HG02943 (cell line): ENCODE measurements around the gene GUCA2B.

Experiments used
- ATAC-seq: cut with Tn5 transposase; IDR thresholded peaks from one replicate; pipeline ENCODE4 v1.9.1; 2021; ENCODE audit warnings: mild to moderate bottlenecking, low read depth, moderate library complexity; ENCODE audit not compliant: unreplicated experiment

Gene GUCA2B

DNA sequence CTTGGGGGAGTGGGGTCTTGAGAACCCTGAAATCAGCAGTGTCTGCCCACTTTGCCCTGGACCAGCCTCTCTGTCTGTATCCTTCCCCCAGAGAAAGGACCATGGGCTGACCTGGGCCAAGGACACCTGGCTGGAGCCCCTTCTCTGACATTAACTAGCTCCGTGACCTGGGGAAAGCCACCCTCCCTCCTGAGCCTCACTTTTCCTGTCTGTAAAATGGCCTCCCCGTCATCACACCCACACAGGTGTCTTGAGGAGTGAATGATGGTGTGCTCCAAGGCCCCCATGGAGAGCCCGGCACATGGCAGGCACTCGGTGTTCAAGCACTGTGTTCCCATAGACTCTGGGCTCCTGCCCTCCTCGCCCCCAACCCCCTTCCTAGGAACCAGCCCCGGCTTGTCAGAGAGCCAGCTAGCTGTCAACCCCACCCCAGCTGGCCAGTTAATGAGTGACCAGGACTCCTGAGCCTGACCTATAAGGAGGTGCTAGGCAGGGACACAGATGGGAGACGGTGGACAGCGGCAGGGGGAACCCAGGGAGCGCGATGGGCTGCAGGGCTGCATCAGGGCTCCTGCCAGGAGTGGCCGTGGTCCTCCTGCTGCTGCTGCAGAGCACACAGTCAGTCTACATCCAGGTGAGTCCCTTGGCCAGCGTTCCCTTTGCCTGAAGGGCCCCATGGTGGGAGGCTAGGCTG lies at the start of gene GUCA2B:
Gene GUCA2B, plus strand, starts transcription at position 504 of the 694 bp plus-strand sequence. Its CDS starts 41 bp downstream, at position 545.
- no peak for ATAC-seq

DNA sequence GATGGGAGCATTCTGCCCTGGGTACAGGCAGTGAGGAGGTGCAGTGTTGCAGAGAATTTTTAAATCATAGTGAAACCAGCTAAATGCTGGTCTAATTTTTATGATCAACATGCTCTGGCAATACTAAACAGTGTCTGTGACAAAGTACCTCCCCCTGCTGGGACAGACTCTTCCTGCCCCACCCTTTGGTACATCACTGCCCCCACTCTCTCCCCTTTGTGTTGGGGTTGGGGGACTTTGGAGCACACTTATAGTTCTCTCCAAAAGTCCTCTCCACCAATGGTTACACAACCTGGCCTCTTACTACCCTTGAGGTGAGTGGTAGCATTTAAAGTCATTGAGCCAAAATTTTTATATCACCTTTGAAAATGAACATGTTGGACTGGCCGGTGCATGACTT lies 48.2 kb upstream of the GUCA2B start:
- no peak for ATAC-seq

DNA sequence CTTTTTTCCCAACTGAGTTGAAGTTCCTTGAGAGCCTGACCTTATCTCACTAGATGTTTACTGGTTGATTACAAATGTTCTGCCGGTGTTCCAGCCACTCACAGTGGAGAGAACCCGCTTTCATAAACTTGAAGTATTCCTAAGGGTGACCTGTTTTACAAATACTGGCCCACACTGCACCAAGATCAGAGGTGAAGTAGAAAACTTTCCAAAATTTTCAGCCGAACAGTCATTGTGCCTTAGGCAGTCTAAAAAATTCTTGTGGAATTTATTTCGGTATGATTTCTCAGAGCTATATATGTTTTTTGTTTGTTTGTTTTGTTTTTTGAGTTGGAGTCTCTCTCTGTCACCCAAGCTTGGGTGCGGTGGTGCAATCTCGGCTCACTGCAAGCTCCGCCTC lies 44.9 kb upstream of the GUCA2B start:
- ATAC-seq, result no peak

DNA sequence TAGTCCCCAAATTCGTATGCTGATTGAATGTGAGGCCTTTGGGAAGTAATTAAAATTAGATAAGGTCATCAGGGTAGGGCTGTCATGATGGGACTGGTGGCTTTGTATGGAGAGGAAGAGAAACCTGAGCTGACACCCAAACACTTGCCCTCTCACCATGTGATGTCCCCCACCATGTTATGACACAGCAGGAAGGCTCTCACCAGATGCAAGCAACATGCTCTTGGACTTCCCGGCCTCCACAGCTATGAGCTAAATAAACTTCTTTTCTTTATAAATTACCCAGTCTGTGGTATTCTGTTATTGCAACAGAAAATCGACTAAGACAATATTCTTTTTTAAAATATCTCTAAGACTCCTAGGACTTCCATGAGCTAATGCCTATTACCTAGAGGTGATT lies 43.6 kb upstream of the GUCA2B start:
- ATAC-seq, result no peak

DNA sequence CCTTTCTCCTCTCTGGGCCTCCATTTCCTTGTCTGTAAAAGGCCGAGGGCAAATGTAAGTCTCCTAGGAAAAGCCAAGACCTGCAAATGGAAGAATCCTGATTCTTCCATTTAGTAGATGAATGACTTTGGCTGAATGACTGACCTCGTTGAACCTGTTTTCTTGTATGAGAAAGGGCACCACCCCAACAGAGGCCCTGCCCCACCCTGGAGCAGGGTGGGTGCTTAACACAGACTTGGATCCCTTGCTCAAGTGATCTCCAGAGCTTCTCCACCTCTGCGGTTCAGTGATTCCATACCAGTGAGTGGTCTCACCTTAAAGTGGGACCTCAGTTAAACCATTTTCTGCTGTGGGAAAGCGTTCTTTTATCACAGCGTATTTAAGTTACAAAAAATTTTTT lies 39.0 kb upstream of the GUCA2B start:
- no peak for ATAC-seq

DNA sequence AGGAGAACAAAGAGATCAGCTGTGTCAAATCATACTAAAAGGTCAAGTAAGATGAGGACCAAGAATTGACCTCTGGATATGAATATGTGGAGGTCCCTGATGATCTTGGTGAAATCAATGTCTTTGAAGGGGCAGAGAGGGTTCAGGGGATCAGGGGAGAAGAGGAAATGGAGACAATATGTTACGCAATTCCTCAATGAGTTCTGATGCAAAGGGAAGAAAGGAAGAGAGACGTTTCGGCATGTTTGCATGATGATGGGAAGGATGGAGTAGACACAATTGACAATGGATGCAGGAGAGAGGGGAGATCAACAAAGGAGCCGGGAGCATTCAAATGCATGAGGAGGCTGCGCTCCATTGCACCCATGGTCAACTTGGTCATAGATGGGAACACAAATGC lies 36.0 kb upstream of the GUCA2B start:
- no peak for ATAC-seq

DNA sequence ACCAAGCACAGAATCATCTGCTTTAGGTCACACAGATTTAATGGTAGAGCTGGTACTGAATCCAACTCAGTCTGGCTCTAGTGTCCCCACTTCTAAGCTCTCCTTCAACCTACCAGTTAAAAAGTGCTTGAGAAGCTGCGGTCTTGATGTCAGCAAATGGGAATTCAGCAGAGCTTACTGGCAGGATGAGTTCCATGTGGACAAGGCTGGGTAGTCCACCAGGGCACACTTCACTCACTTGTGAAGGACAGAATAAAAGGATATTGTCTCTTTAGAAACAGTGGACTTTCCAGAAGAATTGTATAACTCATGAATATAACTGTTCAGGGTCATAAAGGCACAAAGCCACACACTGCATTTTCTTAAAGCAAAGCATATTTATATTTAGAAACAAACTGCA lies 35.1 kb upstream of the GUCA2B start:
- no peak for ATAC-seq

DNA sequence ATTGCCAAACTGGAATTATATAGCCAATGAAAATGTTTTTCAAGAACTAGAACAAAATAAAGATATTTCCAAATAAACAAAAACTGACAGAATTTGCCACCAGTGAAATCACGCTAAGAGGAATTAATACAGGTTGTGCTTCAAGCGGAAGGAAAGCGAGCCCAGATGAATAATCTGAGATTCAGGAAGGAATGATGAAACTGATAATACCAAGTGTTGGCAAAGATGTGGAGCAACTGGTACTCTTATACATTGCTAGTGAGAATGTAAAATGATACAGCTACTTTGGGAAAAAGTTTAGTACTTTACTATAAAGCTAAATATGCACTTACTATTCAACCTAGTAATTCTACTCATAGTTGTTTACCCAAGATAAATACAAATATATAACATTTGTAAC lies 30.8 kb upstream of the GUCA2B start:
- no peak for ATAC-seq

DNA sequence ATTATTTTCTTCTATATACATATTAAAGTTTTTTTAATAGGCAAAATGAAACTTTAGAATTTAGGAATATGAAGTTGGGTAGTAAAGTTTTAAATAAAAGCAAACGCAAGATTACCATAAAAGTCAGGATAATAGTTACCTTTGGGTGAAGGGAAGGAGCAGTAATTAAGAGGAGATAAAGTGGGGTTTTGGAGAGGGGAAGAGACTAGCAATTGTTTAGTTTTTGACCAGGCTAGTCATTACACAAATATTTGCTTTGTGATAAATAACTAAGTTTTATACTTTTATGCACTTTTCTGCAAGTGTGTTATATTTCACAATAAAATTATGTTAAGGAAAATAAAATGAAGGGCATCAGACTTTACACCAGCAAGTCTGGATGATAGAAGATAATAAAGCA lies 27.7 kb upstream of the GUCA2B start:
- ATAC-seq, result no peak

DNA sequence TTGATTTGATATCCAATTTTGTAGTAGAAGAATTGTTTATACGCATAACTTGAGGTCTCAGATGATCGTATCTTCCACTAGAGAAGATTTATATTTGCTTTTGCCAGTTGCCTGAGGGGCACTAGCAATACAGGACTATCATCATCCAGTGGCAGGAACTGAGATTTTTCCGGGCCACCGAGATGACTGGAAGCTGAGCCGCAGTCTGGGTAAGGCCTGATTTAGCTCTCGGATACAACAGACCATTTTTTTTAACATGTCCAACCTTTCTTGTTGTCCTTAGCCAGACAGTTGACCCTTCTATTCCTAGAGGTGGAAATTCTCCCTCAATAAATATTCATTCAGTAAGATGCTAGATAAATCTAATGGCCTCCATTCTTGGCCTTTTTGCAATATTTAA lies 25.4 kb upstream of the GUCA2B start:
- ATAC-seq, result no peak

DNA sequence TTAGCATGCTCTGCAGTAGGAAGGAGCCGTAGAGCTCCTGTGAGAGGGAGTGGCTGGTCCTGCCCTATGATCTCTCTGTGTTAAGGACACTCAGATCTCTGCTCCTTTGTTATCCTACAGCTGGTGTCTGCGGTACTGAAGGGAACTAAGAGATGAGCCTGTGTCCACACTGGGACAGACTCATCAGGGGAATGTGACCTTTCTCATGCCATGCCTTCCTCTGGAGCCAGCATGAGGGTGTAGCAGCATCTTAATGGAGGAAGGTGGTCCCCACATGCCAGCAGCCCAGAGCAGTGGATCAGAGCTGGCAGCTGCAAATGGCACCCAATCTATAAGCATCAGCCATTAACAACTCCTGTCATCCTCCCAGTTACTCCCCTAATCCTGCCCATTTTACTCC lies 24.7 kb upstream of the GUCA2B start:
- no peak for ATAC-seq

DNA sequence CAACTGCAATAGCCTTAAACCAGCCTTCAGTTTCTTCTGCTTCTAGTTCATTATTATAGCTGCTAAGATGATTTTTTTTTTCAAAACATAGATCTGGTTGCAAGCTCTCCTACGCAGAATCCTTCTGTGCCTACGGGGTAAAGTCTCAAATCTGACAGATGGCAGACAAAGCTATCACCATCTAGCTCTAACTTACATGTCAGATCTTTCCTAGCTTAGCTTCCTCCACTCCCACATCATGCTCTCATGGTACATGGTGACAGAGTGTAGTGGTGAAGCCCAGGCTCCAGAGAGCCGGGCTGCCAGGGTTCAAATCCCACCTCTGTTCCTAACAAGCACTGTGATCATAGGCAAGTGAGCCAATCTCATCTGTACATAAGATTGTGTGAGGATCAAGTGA lies 24.2 kb upstream of the GUCA2B start:
- no peak for ATAC-seq

DNA sequence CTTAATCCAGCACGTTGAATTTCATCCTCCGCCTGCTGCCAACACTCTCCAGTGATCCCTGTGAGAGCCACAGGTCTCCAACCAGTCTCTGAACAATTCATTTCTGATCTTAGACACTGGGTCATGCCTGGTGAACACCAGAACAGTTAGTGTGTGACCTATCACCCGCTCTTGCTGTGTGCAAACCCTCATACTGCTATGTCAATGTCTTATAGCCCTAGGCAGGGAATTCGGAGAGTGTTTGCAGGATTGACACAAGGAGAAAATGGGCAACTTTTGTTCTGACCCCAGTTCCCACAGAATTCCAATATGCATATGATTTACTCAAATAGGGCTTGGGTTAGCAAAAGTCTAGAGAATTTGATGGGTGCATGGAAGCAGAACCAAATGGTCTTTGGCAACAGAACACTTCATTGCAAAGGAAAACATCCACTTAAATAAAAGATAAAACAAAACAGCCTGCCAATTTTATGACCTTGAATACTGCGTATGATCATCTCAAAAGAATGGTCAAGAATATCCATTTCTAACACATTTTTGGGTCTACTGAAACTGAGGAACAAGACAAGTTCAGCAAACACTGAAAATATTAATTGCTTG lies 23.0 kb upstream of the GUCA2B start:
- ATAC-seq, result no peak

DNA sequence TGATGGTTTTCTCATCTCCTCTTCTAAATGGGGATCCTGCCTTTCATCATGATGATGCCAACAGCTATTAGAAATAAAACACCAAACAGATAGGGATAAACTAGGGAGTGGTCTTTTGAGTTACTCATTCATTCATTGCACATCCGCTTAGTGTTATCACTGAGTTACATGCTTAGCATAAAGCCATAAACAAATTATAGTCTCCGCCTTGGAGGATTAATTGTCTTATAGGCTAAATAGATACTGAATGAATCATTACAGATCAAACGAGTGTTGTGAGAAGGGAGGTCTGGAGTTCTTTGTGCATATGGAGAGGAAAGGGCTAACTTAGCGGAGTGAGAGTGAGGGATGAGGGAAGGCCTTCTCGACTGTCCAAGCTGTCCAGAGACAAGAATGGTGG lies 19.8 kb upstream of the GUCA2B start:
- no peak for ATAC-seq

DNA sequence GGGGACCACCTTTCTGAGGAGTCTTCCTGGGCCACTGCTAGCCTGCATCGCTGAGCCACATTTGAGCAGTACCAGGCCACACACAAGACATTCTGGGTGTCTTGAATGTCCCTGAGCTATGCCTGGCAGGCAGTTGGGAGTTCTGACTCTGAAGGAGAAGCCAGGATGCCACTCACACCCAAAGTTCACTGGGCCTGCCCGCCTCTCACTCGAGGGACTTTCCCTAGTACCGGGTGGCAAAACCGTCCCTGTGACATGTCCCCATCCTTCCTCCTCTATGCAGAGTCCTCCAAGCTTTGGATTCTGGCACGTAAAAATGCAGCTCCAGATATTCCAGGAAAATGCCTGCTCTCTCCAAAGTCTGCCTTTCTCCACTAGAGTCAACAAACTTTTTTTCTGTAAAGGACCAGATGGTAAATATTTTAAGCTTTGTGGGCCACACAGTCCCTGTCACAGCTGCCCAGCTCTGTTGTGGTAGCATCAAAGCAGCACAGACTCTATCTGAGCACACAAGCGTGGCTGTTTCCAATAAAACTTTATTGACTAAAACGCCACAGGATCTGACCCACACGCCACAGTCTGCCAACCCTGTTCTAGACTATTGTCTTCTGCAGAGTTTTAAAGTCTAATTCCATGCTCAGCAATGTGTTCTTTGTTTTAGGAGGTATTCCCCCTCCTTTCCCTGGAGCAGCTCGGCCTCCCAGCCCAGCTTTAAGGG lies 19.2 kb upstream of the GUCA2B start:
- ATAC-seq, result no peak

DNA sequence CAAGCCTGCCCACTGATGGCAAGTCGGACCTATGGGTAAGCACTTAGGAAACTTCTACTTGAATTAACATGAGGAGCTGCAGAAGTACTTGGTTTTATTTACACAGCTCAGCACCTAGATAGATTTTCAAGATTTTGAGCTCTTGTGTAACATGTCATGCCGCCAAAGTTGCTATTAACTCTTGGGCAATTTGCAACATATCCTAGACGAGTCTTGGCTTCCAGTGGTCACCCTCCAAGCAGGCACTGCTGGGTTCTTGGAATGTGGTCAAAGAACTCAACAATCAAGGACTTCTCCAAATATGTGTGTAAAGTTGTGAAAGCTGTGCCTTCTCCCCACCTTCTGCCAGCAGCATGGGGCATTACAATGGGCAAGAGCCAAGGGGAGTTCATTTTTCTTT lies 17.8 kb upstream of the GUCA2B start:
- ATAC-seq, result no peak

DNA sequence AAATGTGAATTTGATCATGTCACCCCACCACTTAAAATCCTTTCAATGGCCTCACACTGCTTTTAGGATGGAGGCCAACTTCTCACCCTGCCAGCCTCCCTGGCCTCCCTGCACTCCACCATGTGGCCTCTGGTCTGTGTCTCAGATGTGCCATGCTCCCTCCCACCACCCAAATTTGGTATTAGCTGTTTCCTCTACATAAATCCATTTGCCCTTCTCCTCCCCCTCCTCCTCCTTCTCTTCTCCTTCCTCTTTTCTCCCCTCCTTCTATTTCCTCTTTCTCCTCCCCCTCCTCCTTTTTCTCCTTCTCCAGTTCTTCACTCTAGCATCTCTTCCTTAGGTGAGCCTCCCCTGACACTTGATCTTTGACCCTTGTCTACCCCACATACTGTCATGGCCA lies 16.7 kb upstream of the GUCA2B start:
- ATAC-seq, result no peak

DNA sequence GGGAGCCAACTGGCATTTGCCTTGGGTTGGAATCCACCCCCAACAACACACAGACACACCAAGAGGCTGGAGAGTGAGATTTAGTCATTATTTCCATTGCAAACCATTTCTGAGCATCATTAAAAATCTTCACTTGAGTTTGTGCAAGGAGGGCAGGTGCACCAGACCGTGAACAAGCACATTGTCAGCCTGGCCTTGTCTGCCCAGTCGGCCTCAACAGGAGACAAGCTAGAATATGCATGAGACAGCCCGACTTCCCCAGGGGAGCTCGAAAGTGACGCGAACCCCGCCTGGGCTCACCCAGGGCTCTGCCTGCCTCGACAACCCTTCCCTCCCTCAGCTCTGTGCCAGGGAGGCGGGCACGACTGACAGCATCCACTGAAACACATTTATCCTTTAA lies 15.4 kb upstream of the GUCA2B start:
- no peak for ATAC-seq

DNA sequence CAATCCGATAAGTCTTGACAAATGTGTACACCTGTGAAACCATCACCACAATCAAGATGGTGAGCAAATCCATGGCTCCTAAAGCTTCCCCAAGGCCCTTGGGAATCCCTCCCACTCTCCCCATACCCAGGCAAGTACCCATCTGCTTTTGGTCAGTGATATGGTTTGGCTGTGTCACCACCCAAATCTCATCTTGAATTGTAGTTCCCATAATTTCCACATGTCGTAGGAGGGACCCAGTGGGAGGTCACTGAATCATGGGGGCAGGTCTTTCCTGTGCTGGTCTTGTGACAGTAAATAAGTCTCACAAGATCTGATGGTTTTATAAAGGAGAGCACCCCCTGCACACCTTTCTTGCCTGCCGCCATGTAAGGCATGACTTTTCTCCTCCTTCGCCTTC lies 14.6 kb upstream of the GUCA2B start:
- no peak for ATAC-seq

DNA sequence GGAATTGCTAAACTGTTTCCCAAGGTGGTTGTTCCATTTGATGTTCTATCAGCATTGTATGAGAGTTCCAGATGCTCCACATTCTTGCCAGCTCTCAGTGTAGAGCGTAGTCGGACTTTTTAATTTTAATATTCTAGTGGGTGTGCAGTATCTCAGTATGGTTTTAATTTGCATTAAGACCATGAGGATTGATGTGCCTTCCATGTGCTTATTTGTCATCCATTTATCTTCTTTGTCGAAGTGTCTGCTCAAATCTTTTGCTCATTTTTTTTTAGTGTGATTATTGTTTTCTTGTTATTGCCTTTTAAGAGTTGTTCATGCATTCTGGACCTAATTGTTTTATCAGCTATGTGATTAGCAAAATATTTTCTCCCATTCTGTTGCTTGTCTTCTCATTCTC lies 13.8 kb upstream of the GUCA2B start:
- no peak for ATAC-seq

DNA sequence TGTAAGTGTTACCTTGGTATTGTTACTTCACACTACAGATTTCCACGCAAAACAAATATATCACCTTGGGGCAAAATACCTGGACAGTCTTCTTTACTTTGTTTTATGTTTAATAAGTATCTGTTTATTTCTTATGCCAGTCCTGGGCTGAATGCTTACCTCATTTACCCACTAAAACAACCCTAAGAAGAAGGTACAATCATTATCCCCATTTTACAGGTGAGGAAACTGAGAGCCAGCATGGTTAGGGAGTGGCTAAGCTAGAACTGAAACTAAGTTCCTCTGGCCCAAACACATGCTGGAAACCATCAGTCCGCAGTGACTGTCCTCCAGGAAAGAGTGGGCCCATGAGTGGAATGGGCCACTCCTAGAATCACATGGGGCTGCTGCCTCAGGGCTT lies 13.0 kb upstream of the GUCA2B start:
- no peak for ATAC-seq

DNA sequence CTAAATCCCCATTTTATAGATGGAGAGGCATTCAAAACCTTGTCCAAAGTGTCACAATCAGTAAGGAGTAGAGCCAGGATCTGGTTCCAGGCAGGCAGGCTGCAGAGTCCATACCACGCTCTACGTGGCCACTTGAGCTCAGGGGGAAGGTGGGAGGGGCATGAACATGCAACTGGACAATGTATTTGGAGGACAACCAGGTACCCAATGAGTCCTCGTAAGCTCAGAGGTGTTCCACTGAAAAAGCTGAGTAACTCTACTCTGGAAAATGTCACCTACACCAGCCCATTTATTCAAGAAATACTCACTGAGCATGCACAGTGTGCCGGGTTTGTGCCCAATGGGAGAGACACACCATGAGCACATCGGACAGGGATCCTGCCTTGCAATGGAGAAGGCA lies 11.2 kb upstream of the GUCA2B start:
- no peak for ATAC-seq
